Esophagus squamous epithelium (tissue), 4 donors: Measurements from ENCODE around the gene RAVER1.

Experiments used
- POLR2A ChIP-seq, 4 donors: fragments of 450-650 bp; IDR thresholded peaks; one replicate each; pipeline ENCODE4 v1.6.1; 2017; ENCODE audit warnings: antibody characterized with exemption in 4 of 4, mild to moderate bottlenecking in 4 of 4, moderate library complexity in 3 of 4
- TF ChIP-seq, protein P1 (sequence below), 6 experiments: fragments of 450-650 bp in 4 of 6; fragments of 200-600 bp in 2 of 6; sonication (generic) in 2 of 6; IDR thresholded peaks; one replicate each; pipeline ENCODE4 v1.5.1; 2016 to 2019; ENCODE audit warnings: antibody characterized with exemption in 6 of 6, mild to moderate bottlenecking in 4 of 6, moderate library complexity in 4 of 6

DNA sequence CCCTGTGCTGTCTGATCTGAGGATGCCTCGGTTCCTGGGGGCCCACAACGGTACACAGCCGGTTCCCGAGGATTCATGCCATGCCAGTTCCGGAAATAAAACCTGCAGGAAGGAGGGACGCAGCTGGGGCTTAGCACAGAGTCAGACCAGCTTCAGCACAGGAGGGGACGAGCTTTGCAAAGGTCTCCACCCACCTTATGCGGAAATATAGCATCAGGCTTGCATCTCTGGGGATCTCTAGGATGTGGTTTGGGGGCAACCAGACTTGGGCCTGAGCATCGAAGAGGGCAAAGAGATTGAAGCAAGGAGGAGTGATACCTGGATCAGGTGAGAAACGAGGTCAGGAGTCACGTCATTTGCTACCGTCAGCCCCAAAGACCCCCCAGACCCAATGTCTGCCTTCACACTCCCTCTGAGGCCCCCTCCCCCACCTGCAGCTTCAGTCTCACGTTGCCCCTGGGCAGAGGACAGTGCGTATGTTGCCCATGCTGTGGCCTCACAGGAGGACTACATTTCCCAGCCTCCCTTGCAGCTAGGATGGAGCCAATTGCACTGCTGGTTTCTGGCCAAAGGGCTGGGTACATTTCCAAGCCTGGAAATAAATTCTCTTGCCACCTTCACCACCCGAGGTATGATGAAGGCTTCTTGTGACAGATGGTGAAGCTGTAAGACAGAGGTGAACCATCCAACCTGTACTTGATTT is 34.9 kb upstream of the RAVER1 start:
- TF ChIP-seq POLR2A (IDR thresholded peaks at IDR 0.05) = no peak
- TF ChIP-seq, protein P1, sequence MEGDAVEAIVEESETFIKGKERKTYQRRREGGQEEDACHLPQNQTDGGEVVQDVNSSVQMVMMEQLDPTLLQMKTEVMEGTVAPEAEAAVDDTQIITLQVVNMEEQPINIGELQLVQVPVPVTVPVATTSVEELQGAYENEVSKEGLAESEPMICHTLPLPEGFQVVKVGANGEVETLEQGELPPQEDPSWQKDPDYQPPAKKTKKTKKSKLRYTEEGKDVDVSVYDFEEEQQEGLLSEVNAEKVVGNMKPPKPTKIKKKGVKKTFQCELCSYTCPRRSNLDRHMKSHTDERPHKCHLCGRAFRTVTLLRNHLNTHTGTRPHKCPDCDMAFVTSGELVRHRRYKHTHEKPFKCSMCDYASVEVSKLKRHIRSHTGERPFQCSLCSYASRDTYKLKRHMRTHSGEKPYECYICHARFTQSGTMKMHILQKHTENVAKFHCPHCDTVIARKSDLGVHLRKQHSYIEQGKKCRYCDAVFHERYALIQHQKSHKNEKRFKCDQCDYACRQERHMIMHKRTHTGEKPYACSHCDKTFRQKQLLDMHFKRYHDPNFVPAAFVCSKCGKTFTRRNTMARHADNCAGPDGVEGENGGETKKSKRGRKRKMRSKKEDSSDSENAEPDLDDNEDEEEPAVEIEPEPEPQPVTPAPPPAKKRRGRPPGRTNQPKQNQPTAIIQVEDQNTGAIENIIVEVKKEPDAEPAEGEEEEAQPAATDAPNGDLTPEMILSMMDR (IDR thresholded peaks at IDR 0.05) = no peak
